IMR-90 (cell line): ENCODE results near the gene CCNO. TPM values are rescaled to one million over a fixed set of nuclear protein-coding genes. Genes with fewer than 3 reads are reported as not detected.

Source experiments
- ATAC-seq: fragments of 200-7000 bp; cut with Tn5 transposase; 2 replicates; pipeline ENCODE4 v1.9.1; 2020; ENCODE audit warnings: low read depth, mild to moderate bottlenecking, moderate library complexity
- BruUV-seq: library from RNA; stranded (reverse); fragments of 400-500 nt; replicated peaks from 2 replicates; lab custom pipeline; 2021; lab: Mats Ljungman, UMichigan
- CTCF ChIA-PET: fragments of 300-600 bp; formaldehyde crosslinking; extraction: SDS; loops from one replicate; lab custom pipeline; 2021; ENCODE audit warnings: antibody characterized with exemption; lab: Yijun Ruan, JAX
- POLR2A ChIA-PET: fragments of 300-600 bp; sonication (Branson Sonifier 250); formaldehyde crosslinking; loops from one replicate; lab custom pipeline; 2022; ENCODE audit warnings: antibody characterized with exemption; ENCODE audit not compliant: unreplicated experiment; lab: Charles Lee
- DNase-seq: peaks from one replicate; pipeline ENCODE4 v3.0.0; 2013
- H2AFZ ChIP-seq: replicated peaks from 2 replicates; pipeline ENCODE3; 2013; ENCODE audit warnings: low read length, mild to moderate bottlenecking; ENCODE audit not compliant: poor library complexity
- H2AK5ac ChIP-seq: 2 replicates; pipeline ENCODE4 v1.6.1; 2013; ENCODE audit warnings: low read depth, low read length, inconsistent platforms
- H2AK9ac ChIP-seq: replicated peaks from 2 replicates; pipeline ENCODE3; 2013; ENCODE audit warnings: mild to moderate bottlenecking, low read depth, low read length, moderate library complexity; ENCODE audit not compliant: poor library complexity
- H2BK120ac ChIP-seq: 2 replicates; pipeline ENCODE4 v1.6.1; 2013; ENCODE audit warnings: low read depth, low read length, inconsistent platforms
- H2BK15ac ChIP-seq: 3 replicates; pipeline ENCODE4 v1.6.1; 2013; ENCODE audit warnings: low read depth, low read length, inconsistent platforms
- H2BK20ac ChIP-seq: 2 replicates; pipeline ENCODE4 v1.6.1; 2013; ENCODE audit warnings: low read depth, mild to moderate bottlenecking, inconsistent platforms, low read length, moderate library complexity
- H2BK5ac ChIP-seq: 2 replicates; pipeline ENCODE4 v1.6.1; 2013; ENCODE audit warnings: mild to moderate bottlenecking, low read depth, low read length, inconsistent platforms; ENCODE audit not compliant: poor library complexity, severe bottlenecking
- H3K14ac ChIP-seq: replicated peaks from 2 replicates; pipeline ENCODE4 v1.6.1; 2013; ENCODE audit warnings: low read depth, low read length, inconsistent platforms
- H3K18ac ChIP-seq: 2 replicates; pipeline ENCODE4 v1.6.1; 2013; ENCODE audit warnings: low read depth, low read length, control low read depth
- H3K23ac ChIP-seq: 2 replicates; pipeline ENCODE4 v1.6.1; 2013; ENCODE audit warnings: low read depth, low read length, inconsistent platforms
- H3K27ac ChIP-seq: 2 replicates; pipeline ENCODE4 v1.5.1; 2013; ENCODE audit warnings: mild to moderate bottlenecking, control low read depth, low read length; ENCODE audit not compliant: insufficient read depth
- H3K27me3 ChIP-seq: 2 replicates; pipeline ENCODE4 v1.6.1; 2013; ENCODE audit warnings: low read length; ENCODE audit not compliant: control insufficient read depth, insufficient read depth
- H3K36me3 ChIP-seq: 2 replicates; pipeline ENCODE4 v1.6.1; 2013; ENCODE audit warnings: low read length, mixed read lengths; ENCODE audit not compliant: control insufficient read depth, insufficient read depth
- H3K4ac ChIP-seq: 2 replicates; pipeline ENCODE4 v1.6.1; 2013; ENCODE audit warnings: low read depth, low read length, inconsistent platforms
- H3K4me1 ChIP-seq: 2 replicates; pipeline ENCODE4 v1.6.1; 2013; ENCODE audit warnings: low read length, mixed read lengths; ENCODE audit not compliant: control insufficient read depth, insufficient read depth
- H3K4me2 ChIP-seq: 2 replicates; pipeline ENCODE4 v1.6.1; 2013; ENCODE audit warnings: low read depth, mild to moderate bottlenecking, control low read depth, low read length, moderate library complexity
- H3K4me3 ChIP-seq: 2 replicates; pipeline ENCODE4 v1.5.1; 2013; ENCODE audit warnings: low read depth, mild to moderate bottlenecking, control low read depth, low read length, moderate library complexity; ENCODE audit not compliant: insufficient read depth
- H3K56ac ChIP-seq: 2 replicates; pipeline ENCODE4 v1.6.1; 2013; ENCODE audit warnings: low read length, inconsistent platforms; ENCODE audit not compliant: insufficient read depth; ENCODE audit errors: extremely low read depth
- H3K79me1 ChIP-seq, 2 experiments: 2 replicates each; pipeline ENCODE4 v1.6.1; 2013; ENCODE audit warnings: low read length in 2 of 2, inconsistent platforms in 1 of 2, low read depth in 1 of 2
- H3K9ac ChIP-seq: 2 replicates; pipeline ENCODE4 v1.6.1; 2013; ENCODE audit warnings: low read depth, low read length, control low read depth
- H3K9me1 ChIP-seq: 2 replicates; pipeline ENCODE4 v1.6.1; 2013; ENCODE audit warnings: low read length, inconsistent platforms; ENCODE audit not compliant: insufficient read depth
- H3K9me3 ChIP-seq: 2 replicates; pipeline ENCODE4 v1.6.1; 2013; ENCODE audit warnings: low read length; ENCODE audit not compliant: control insufficient read depth, insufficient read depth
- H4K20me1 ChIP-seq: 2 replicates; pipeline ENCODE4 v1.6.1; 2013; ENCODE audit warnings: low read length, inconsistent platforms; ENCODE audit not compliant: insufficient read depth
- H4K5ac ChIP-seq: 2 replicates; pipeline ENCODE4 v1.6.1; 2013; ENCODE audit warnings: mild to moderate bottlenecking, low read depth, low read length, control low read depth
- H4K8ac ChIP-seq, 2 experiments: 2 replicates each; pipeline ENCODE4 v1.6.1; 2013; ENCODE audit warnings: low read depth in 2 of 2, low read length in 2 of 2, control low read depth in 1 of 2, inconsistent platforms in 1 of 2
- H4K91ac ChIP-seq: 2 replicates; pipeline ENCODE4 v1.6.1; 2013; ENCODE audit warnings: low read depth, low read length, inconsistent platforms; ENCODE audit not compliant: insufficient read depth
- BHLHE40 ChIP-seq: fragments of 150-350 bp; IDR thresholded peaks from 2 replicates; pipeline ENCODE4 v1.6.1; 2016; ENCODE audit warnings: mild to moderate bottlenecking, low read depth, low read length
- CEBPB ChIP-seq: IDR thresholded peaks from 2 replicates; pipeline ENCODE4 v1.6.1; 2012; ENCODE audit warnings: low read depth, low read length, improper control_type of control experiment
- CHD1 ChIP-seq: IDR thresholded peaks from 2 replicates; pipeline ENCODE4 v1.6.1; 2012; ENCODE audit warnings: low read depth, low read length, improper control_type of control experiment
- MAFK ChIP-seq: IDR thresholded peaks from 2 replicates; pipeline ENCODE4 v1.6.1; 2012; ENCODE audit warnings: low read depth, low read length, improper control_type of control experiment
- MXI1 ChIP-seq: IDR thresholded peaks from 2 replicates; pipeline ENCODE4 v1.6.1; 2012; ENCODE audit warnings: low read depth, mild to moderate bottlenecking, low read length, moderate library complexity, borderline replicate concordance
- POLR2A ChIP-seq: IDR thresholded peaks from 2 replicates; pipeline ENCODE4 v1.6.1; 2012; ENCODE audit warnings: mild to moderate bottlenecking, low read depth, low read length
- RFX5 ChIP-seq: IDR thresholded peaks from 2 replicates; pipeline ENCODE4 v1.8.0; 2012; ENCODE audit warnings: low read depth, mild to moderate bottlenecking, low read length, moderate library complexity
- SMC3 ChIP-seq: fragments of 150-350 bp; IDR thresholded peaks from 2 replicates; pipeline ENCODE4 v1.6.1; 2016; ENCODE audit warnings: low read depth, mild to moderate bottlenecking, antibody characterized with exemption, low read length, moderate library complexity
- USF2 ChIP-seq: fragments of 150-350 bp; IDR thresholded peaks from 2 replicates; pipeline ENCODE4 v1.6.1; 2017; ENCODE audit warnings: mild to moderate bottlenecking, antibody characterized with exemption, low read length, low read depth
- WGBS, 2 experiments: methylation state at CpG; one replicate each; pipeline versions ENCODE4 v1.1.5 to v1.1.7; 2013; ENCODE audit warnings: missing lambda C conversion rate in 2 of 2; ENCODE audit not compliant: insufficient read length in 1 of 2; ENCODE audit errors: extremely low coverage in 2 of 2; 5-methylcytosine and 5-hydroxymethylcytosine counted together
- dilution Hi-C: fragments of 300-500 bp; cut with HindIII; formaldehyde crosslinking; loops from one replicate; pipeline ENCODE4 v1.14.3; 2018; ENCODE audit warnings: low sequenced_read_pairs; ENCODE audit not compliant: unreplicated experiment
- in situ Hi-C: fragments of 300-500 bp; cut with MboI; formaldehyde crosslinking; loops from 3 replicates; pipeline ENCODE4 v1.14.3; 2019; ENCODE audit warnings: low sequenced_read_pairs, inconsistent platforms, mixed read lengths
- intact Hi-C: fragments of 100-400 bp; cut with micrococcal nuclease; formaldehyde crosslinking; loops from 2 replicates; pipeline ENCODE4 v1.10.0; 2022
- polyA plus RNA-seq, 3 experiments: library from polyadenylated mRNA; depleted of rRNA; stranded (reverse); fragments of >200 nt; gene quantifications; 2 replicates each; pipeline ENCODE4 v1.2.3, GENCODE V29; 2012; ENCODE audit warnings: low replicate concordance in 1 of 3
- total RNA-seq: library from RNA; depleted of rRNA; stranded (reverse); fragments of >200 nt; gene quantifications from 2 replicates; pipeline ENCODE4 v1.2.3, GENCODE V29; 2012

CCNO gene
- total and polyA plus RNA-seq, 2 of the 4 experiments (the other 2 are of a cell fraction), result 0.09 TPM; not detected in 1

GRCh38 chr5:55241746-55242145 lies 8.3 kb upstream of the CCNO start:
- Histone ChIP-seq H2BK5ac (no peak overlapping the region), H3K4me3 (no peak overlapping the region), H3K9me3 (peaks cover 2% of the 10 kb centered on the region; the same call in 1 of the 2 replicates), H4K8ac (no peak overlapping the region), H4K91ac (no peak overlapping the region), H3K23ac (no peak overlapping the region), H3K18ac (no peak overlapping the region), H4K5ac (no peak overlapping the region), H3K27ac (no peak overlapping the region), H3K4me2 (no peak overlapping the region), H2AFZ (no peak overlapping the region), H3K14ac (no peak overlapping the region), H3K27me3 (peaks cover 48% of the 10 kb centered on the region), H2BK20ac (no peak overlapping the region), H3K36me3 (no peaks in the 10 kb centered on the region), H4K20me1 (no peaks in the 10 kb centered on the region), H2BK120ac (no peak overlapping the region), H2BK15ac (no peak overlapping the region), H3K4ac (no peak overlapping the region), H3K4me1 (no peaks in the 10 kb centered on the region), H3K56ac (no peak overlapping the region), H2AK5ac (no peak overlapping the region), H3K9me1 (no peaks in the 10 kb centered on the region), H2AK9ac (no peak overlapping the region), H3K9ac (no peak overlapping the region), H3K79me1 (no peaks in the 10 kb centered on the region)
- CTCF ChIA-PET, result no interaction called here
- DNase-seq (no peak), ATAC-seq (no peak)
- no TSS peak for BruUV-seq
- dilution Hi-C loops, result no loop called here
- intact Hi-C loops, result no loop called here
- POLR2A ChIA-PET, result no interaction called here
- in situ Hi-C loops, result no loop called here
- TF ChIP-seq MAFK, result no peak
- no peak for TF ChIP-seq RFX5
- no peak for TF ChIP-seq MXI1
- no peak for TF ChIP-seq CHD1
- TF ChIP-seq POLR2A, result no peak
- no peak for TF ChIP-seq BHLHE40
- TF ChIP-seq USF2, result no peak
- TF ChIP-seq SMC3, result no peak
- TF ChIP-seq CEBPB, result no peak
- WGBS, 2 experiments, result 43% methylated on average over 2 of the region's 4 CpGs; no CpG with 5 or more reads in 1 of the 2 experiments
